ENCODE measurements around the gene ITPRID2.

Gene ITPRID2

DNA sequence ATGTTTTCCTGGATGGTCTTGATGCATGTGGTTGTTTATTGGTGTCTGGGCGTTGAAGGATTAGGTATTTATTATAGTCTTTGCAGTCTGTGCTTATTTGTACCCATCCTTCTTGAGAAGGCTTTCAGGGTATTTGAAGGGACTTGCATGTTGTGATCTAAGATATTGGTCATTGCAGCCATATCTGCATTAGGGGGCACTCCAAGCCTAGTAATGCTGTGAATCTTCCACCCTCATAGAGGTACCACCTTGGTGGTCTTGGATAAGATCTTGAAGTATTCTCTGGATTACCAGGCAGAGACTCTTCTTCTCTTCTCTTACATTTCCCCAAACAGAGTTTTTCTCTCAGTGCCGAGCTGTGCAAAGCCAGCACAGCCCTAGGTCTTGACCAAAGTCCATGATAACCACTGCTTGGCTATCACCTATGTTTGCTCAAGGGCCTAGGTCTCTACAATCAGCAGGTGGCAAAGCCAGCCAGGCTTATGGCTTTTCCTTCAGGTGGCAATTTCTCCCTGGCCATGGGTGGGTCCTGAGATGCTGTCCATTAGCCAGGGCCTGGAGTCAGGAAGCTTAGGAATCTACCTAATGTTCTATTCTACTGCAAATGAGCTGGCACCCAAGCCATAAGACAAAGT, 78.7 kb downstream of the ITPRID2 start:
- no peak for DNase-seq

DNA sequence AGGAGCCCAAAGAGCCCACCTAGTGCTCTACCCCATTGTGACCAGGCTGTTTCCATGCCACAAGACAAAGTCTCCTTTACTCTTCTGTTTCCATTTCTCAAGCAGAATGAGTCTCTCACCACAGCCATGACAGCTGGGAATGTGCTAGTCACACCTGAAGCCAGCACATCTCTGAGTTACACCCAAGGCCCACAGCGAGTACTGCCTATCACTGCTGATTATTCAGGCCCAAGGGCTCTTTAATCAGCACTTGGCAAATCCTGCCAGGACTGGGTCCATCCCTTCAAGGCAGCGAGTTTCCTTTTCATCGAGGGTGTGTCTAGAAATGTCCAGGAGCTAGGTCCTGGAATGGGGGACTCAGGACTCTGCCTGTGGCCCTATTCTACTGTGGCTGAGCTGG, 79.5 kb downstream of the ITPRID2 start:
- no peak for DNase-seq

DNA sequence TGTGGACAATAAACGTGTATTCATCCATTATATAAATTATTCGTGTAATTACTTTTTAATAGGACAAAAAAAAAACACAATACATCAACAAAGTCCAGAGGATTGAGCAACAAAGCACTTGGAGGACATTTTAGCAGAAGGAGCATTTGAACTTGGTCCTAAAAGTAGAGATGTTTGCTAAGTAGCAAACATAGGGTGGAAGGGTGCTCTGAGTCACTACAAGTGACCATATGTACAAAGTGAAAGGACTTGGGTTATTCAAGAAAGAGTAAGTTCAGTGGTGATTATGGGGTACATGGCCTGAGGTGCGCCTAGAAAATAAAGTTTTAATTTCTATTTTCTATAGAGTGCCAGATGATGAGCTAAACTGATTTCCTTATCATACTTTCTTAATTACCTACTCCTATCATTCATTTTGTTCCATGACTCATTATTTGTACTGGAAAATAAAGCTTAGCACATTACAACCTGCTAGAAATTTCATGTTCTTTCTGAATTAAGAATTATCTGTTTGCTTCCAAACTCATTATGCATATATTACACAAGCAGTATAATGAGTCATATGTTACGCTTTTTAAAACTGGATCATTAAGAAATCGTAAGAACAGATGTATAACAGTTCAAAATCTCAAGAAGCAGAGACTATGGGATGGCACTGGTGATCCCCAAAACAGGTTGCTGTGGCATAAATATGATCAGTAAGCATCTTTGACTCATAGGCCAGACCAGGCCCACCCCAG, 81.1 kb downstream of the ITPRID2 start:
- DNase-seq: no peak

DNA sequence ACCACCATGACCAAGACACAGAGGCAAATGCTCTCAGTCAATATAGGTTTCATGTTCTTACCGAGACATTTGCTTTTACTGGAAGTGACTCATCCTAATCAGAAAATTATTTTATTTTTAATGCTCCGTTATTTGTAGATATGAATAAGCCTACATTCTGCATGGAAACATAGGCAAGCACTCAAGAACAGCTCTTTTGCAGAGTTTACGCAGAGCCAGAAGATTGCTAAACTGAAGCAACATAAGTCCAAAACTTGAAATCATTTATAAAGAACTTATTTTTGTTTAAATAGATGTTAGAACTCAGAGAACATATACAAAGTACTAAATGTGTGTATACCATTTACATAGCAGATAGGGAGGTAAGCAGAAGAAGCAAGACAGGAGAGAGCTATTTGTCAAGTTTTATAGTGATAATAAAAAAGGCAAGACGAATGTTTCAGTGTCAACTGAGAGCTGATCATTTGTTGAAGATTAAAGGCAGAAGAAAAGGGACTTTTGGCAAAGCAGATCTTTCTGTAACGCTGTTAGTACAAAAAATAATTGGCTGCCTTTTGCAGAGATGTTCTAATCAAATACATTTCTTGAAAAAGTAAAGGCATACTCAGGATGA, 81.7 kb downstream of the ITPRID2 start:
- no peak for DNase-seq

DNA sequence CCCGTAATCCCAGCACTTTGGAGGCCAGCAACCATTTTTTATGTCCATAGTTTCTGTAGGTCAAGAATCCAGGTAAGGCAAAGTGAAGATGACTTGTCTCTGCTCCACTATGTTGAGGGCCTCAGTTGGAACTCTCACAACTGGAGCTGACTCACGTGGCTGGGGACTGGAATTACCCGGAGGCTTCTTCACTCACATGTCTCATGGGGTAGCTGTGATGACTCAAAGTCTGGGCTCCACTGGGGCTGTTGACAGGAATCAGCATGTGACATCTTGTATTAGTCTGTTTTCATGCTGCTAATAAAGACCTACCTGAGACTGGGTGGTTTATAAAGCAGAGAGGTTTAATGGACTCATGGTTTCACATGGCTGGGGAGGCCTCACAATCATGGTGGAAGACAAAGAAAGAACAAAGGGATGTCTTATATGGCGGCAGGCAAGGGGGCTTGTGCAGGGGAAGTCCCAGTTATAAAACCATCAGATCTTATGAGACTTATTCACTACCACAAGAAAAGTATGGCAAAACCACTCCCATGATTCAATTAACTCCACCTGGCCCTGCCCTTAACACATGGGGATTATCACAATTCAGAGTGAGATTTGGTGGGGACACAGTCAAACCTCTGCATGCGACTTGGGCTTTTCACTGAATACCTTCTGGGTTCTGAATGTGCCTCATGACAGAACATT, 86.3 kb downstream of the ITPRID2 start:
- DNase-seq: no peak

DNA sequence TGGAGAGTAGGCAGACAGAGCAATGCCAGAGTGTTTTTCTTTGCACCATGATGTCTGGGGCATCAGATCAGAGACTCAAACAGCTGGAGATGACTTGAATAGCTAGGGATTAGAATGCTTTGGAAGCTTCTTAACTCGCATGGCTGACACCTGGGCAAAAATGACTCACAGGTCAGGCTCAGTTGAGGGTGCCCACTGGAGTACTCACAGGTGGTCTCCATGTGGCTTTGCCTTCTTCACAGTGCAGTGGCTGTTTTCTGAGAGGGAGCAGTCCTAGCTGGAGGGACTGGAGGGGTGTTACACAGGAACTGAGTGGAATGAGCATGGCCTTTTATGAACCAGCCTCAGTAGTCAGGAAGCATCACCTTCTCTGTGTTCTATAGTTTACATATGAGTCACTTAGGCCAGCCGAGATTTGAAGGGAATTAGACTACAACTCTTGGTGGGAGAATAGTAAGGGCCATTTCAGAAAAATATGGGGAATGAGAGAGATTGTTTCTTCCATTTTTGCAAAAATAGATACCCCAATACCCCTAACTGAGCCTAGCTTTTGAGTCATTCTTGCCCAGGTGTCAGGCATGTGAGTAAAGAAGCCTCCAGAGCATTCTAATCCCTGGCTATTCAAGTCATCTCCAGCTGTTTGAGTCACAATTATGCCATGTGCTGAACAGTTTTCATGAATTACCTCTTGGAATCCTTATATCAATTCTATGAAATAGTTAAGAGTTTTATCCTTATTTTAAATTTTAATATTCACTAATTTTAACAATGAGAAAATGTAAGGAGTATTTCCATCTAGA, 87.0 kb downstream of the ITPRID2 start:
- no peak for DNase-seq
